Stimulated activated effector memory CD8-positive, alpha-beta T cell treated with anti-CD3 and anti-CD28 coated beads, Interleukin-12 subunit alpha, Interleukin-12 subunit beta, amount 100 ng/mL, for 72 hours (primary cell): ENCODE data around the gene SLC12A7.
A peak's percentile ranks its signal among the peaks of the same experiment; 100 is the strongest.

Source experiments
- ATAC-seq: fragments of 150-1000 bp; cut with Tn5 transposase; 2 replicates; pipeline ENCODE4 v1.10.0; 2021
- DNase-seq, 2 donors: peaks; one replicate each; pipeline ENCODE4 v3.0.0; 2021 to 2022; ENCODE audit warnings: low spot score in 2 of 2
- H3K27ac Mint-ChIP-seq: one replicate; pipeline ENCODE4 v1.8.0; 2022; ENCODE audit warnings: mild to moderate bottlenecking, mixed read lengths
- H3K36me3 Mint-ChIP-seq: one replicate; pipeline ENCODE4 v1.8.0; 2022; ENCODE audit warnings: mild to moderate bottlenecking, mixed read lengths
- H3K4me1 Mint-ChIP-seq: one replicate; pipeline ENCODE4 v1.8.0; 2022; ENCODE audit warnings: mixed read lengths
- H3K4me3 Mint-ChIP-seq: one replicate; pipeline ENCODE4 v1.8.0; 2022; ENCODE audit warnings: mild to moderate bottlenecking, mixed read lengths
- H3K9me3 Mint-ChIP-seq: one replicate; pipeline ENCODE4 v1.8.0; 2022; ENCODE audit warnings: mixed read lengths

The SLC12A7 gene

GRCh38 chr5:1043327-1043726, 68.5 kb downstream of the SLC12A7 start:
- Mint-ChIP-seq H3K4me1 (peaks cover 77% of the 10 kb centered on the region), H3K27ac (peak overlapping the region; percentile 44), H3K36me3 (peaks cover 58% of the 10 kb centered on the region), H3K4me3 (no peak overlapping the region), H3K9me3 (peaks cover 75% of the 10 kb centered on the region)
- DNase-seq (no peak), ATAC-seq (no peak)

GRCh38 chr5:1042626-1043025, 69.2 kb downstream of the SLC12A7 start:
- no peak for ATAC-seq
- H3K27ac Mint-ChIP-seq, result peak overlapping the region; percentile 44

GRCh38 chr5:1041225-1042143, 70.4 kb downstream of the SLC12A7 start:
- peak; percentile 88 for ATAC-seq
- Mint-ChIP-seq H3K4me3 (no peak overlapping the region), H3K27ac (peak overlapping the region; percentile 44), H3K4me1 (peaks cover 58% of the 10 kb centered on the region), H3K9me3 (peaks cover 57% of the 10 kb centered on the region), H3K36me3 (peaks cover 48% of the 10 kb centered on the region)
- no peak for DNase-seq

More at GRCh38 chr5:1042626-1043025, 69.2 kb downstream of the SLC12A7 start:
- Mint-ChIP-seq H3K36me3 (peaks cover 54% of the 10 kb centered on the region), H3K4me1 (peaks cover 70% of the 10 kb centered on the region), H3K9me3 (peaks cover 68% of the 10 kb centered on the region), H3K4me3 (no peak overlapping the region)
- DNase-seq, result no peak

- peaks cover 49% of the 10 kb centered on the region for H3K4me1 Mint-ChIP-seq
These were observed 71.3 kb downstream of the SLC12A7 start for GRCh38 chr5:1040571-1040970.

GRCh38 chr5:1039706-1040260, 72.1 kb downstream of the SLC12A7 start:
- no peak for ATAC-seq
- Mint-ChIP-seq H3K4me1 (peaks cover 47% of the 10 kb centered on the region), H3K9me3 (peaks cover 40% of the 10 kb centered on the region), H3K27ac (no peak overlapping the region), H3K36me3 (peaks cover 32% of the 10 kb centered on the region), H3K4me3 (no peak overlapping the region)
- DNase-seq, result no peak

More at GRCh38 chr5:1040571-1040970, 71.3 kb downstream of the SLC12A7 start:
- H3K4me3 Mint-ChIP-seq, result no peak overlapping the region
- no peak overlapping the region for H3K27ac Mint-ChIP-seq
- peaks cover 48% of the 10 kb centered on the region for H3K9me3 Mint-ChIP-seq
- ATAC-seq, result no peak
- no peak for DNase-seq
- peaks cover 39% of the 10 kb centered on the region for H3K36me3 Mint-ChIP-seq

GRCh38 chr5:1039210-1039548, 72.7 kb downstream of the SLC12A7 start:
- no peak overlapping the region for H3K4me3 Mint-ChIP-seq
- ATAC-seq (no peak), DNase-seq (no peak)
- H3K36me3 Mint-ChIP-seq, result peaks cover 26% of the 10 kb centered on the region
- H3K9me3 Mint-ChIP-seq, result peaks cover 34% of the 10 kb centered on the region
- peaks cover 41% of the 10 kb centered on the region for H3K4me1 Mint-ChIP-seq
- H3K27ac Mint-ChIP-seq, result no peak overlapping the region

- ATAC-seq, result no peak
These were observed 73.2 kb downstream of the SLC12A7 start for GRCh38 chr5:1038417-1039209.

GRCh38 chr5:1037671-1038416, 74.0 kb downstream of the SLC12A7 start:
- Mint-ChIP-seq H3K4me1 (peaks cover 28% of the 10 kb centered on the region), H3K36me3 (peaks cover 13% of the 10 kb centered on the region), H3K9me3 (peaks cover 20% of the 10 kb centered on the region), H3K4me3 (no peak overlapping the region), H3K27ac (no peak overlapping the region)
- no peak for DNase-seq
- ATAC-seq, result no peak

More at GRCh38 chr5:1038417-1039209, 73.2 kb downstream of the SLC12A7 start:
- peaks cover 35% of the 10 kb centered on the region for H3K4me1 Mint-ChIP-seq
- H3K36me3 Mint-ChIP-seq, result peaks cover 21% of the 10 kb centered on the region
- DNase-seq, result no peak
- peaks cover 28% of the 10 kb centered on the region for H3K9me3 Mint-ChIP-seq
- no peak overlapping the region for H3K27ac Mint-ChIP-seq
- no peak overlapping the region for H3K4me3 Mint-ChIP-seq

GRCh38 chr5:1037123-1037670, 74.7 kb downstream of the SLC12A7 start:
- H3K4me1 Mint-ChIP-seq, result peaks cover 21% of the 10 kb centered on the region
- DNase-seq (no peak), ATAC-seq (no peak)
- no peak overlapping the region for H3K27ac Mint-ChIP-seq
- H3K9me3 Mint-ChIP-seq, result peaks cover 14% of the 10 kb centered on the region
- peaks cover 8% of the 10 kb centered on the region for H3K36me3 Mint-ChIP-seq
- no peak overlapping the region for H3K4me3 Mint-ChIP-seq

GRCh38 chr5:1036504-1037122, 75.2 kb downstream of the SLC12A7 start:
- Mint-ChIP-seq H3K9me3 (peaks cover 8% of the 10 kb centered on the region), H3K27ac (no peak overlapping the region), H3K4me1 (peaks cover 15% of the 10 kb centered on the region), H3K36me3 (peaks cover 4% of the 10 kb centered on the region), H3K4me3 (no peak overlapping the region)
- ATAC-seq (no peak), DNase-seq (no peak)

- peak; percentile 38 for ATAC-seq
- H3K36me3 Mint-ChIP-seq, result no peaks in the 10 kb centered on the region
- no peak overlapping the region for H3K27ac Mint-ChIP-seq
- peaks cover 6% of the 10 kb centered on the region for H3K4me1 Mint-ChIP-seq
- H3K4me3 Mint-ChIP-seq, result no peak overlapping the region
- DNase-seq, result no peak
- H3K9me3 Mint-ChIP-seq, result no peaks in the 10 kb centered on the region
These were observed 76.2 kb downstream of the SLC12A7 start for GRCh38 chr5:1035421-1036405.

- DNase-seq, result no peak
- Mint-ChIP-seq H3K4me1 (peaks cover 6% of the 10 kb centered on the region), H3K36me3 (no peaks in the 10 kb centered on the region), H3K9me3 (no peaks in the 10 kb centered on the region), H3K4me3 (no peak overlapping the region), H3K27ac (no peak overlapping the region)
- no peak for ATAC-seq
These were observed 76.9 kb downstream of the SLC12A7 start for GRCh38 chr5:1034986-1035385.

GRCh38 chr5:1034421-1034905, 77.4 kb downstream of the SLC12A7 start:
- no peaks in the 10 kb centered on the region for H3K36me3 Mint-ChIP-seq
- DNase-seq (no peak), ATAC-seq (no peak)
- peaks cover 6% of the 10 kb centered on the region for H3K4me1 Mint-ChIP-seq
- H3K9me3 Mint-ChIP-seq, result no peaks in the 10 kb centered on the region
- no peak overlapping the region for H3K4me3 Mint-ChIP-seq
- no peak overlapping the region for H3K27ac Mint-ChIP-seq
